Lung (tissue), 12 donors: ENCODE measurements around the gene NET1. TPM values are rescaled to one million over a fixed set of nuclear protein-coding genes. Genes with fewer than 3 reads are reported as not detected.

ENCODE experiments used
- ATAC-seq: fragments of 200-7000 bp; cut with Tn5 transposase; one replicate; pipeline ENCODE4 v1.9.1; 2020; ENCODE audit warnings: moderate number of reproducible peaks; ENCODE audit not compliant: insufficient read depth, low FRiP score
- DNase-seq, 3 donors: peaks; one replicate each; pipeline ENCODE4 v3.0.0-alpha.2; 2013 to 2017
- H3K27ac ChIP-seq, 2 donors: one replicate each; pipeline ENCODE4 v1.5.1; 2013; ENCODE audit warnings: mild to moderate bottlenecking in 2 of 2, moderate library complexity in 2 of 2, control low read depth in 1 of 2, inconsistent platforms in 1 of 2, low read depth in 1 of 2, low read length in 1 of 2
- H3K27me3 ChIP-seq, 3 donors: one replicate each; pipeline ENCODE4 v1.5.1; 2013; ENCODE audit warnings: low read length in 2 of 3; ENCODE audit not compliant: control insufficient read depth in 3 of 3, insufficient read depth in 3 of 3
- H3K36me3 ChIP-seq, 4 donors: one replicate each; pipeline ENCODE4 v1.5.1; 2013; ENCODE audit warnings: low read length in 4 of 4, mild to moderate bottlenecking in 1 of 4, moderate library complexity in 1 of 4; ENCODE audit not compliant: control insufficient read depth in 4 of 4, insufficient read depth in 4 of 4
- H3K4me1 ChIP-seq, 5 donors: one replicate each; pipeline ENCODE4 v1.5.1; 2013; ENCODE audit warnings: low read length in 5 of 5, mild to moderate bottlenecking in 2 of 5, moderate library complexity in 1 of 5; ENCODE audit not compliant: control insufficient read depth in 5 of 5, insufficient read depth in 5 of 5
- H3K4me3 ChIP-seq: one replicate; pipeline ENCODE4 v1.5.1; 2013; ENCODE audit warnings: mild to moderate bottlenecking, control low read depth, moderate library complexity
- H3K9ac ChIP-seq, 2 donors: one replicate each; pipeline ENCODE4 v1.5.1; 2013; ENCODE audit warnings: low read length in 2 of 2, control low read depth in 1 of 2; ENCODE audit not compliant: insufficient read depth in 1 of 2
- H3K9me3 ChIP-seq, 4 donors: one replicate each; pipeline ENCODE4 v1.5.1; 2013; ENCODE audit warnings: low read length in 3 of 4, mild to moderate bottlenecking in 1 of 4, moderate library complexity in 1 of 4; ENCODE audit not compliant: control insufficient read depth in 4 of 4, insufficient read depth in 3 of 4
- WGBS, 2 donors: extraction: QIAGEN DNeasy Blood & Tissue Kit; methylation state at CpG; one replicate each; pipeline ENCODE4 v1.1.7; 2013; 5-methylcytosine and 5-hydroxymethylcytosine counted together
- polyA plus RNA-seq, 2 donors: library from polyadenylated mRNA; stranded (reverse); fragments of 200-250 nt; gene quantifications; one replicate each; pipeline ENCODE4 v1.2.1, GENCODE V29; 2013
- total RNA-seq, 2 donors: library from RNA; depleted of rRNA in 1 of 2; stranded (reverse); fragments of >200 nt in 1 of 2; gene quantifications; one replicate each; pipeline ENCODE4 v1.2.1, GENCODE V29; 2014 to 2021
- TF ChIP-seq, protein P1 (sequence below): IDR thresholded peaks from 2 replicates; pipeline ENCODE4 v1.5.1; 2012; ENCODE audit warnings: mild to moderate bottlenecking; ENCODE audit errors: control extremely low read depth, extremely low read depth
- donor health status: control.
- donor health status: control.
- donor health status: Bipolar disorder and iron deficiency.
- donor health status: healthy.
- donor health status: DM: yes; HTN: yes; CAD: no.

Gene NET1
- total and polyA plus RNA-seq, 4 donors, result 17.4 to 98.7 (median 35.9) TPM

DNA sequence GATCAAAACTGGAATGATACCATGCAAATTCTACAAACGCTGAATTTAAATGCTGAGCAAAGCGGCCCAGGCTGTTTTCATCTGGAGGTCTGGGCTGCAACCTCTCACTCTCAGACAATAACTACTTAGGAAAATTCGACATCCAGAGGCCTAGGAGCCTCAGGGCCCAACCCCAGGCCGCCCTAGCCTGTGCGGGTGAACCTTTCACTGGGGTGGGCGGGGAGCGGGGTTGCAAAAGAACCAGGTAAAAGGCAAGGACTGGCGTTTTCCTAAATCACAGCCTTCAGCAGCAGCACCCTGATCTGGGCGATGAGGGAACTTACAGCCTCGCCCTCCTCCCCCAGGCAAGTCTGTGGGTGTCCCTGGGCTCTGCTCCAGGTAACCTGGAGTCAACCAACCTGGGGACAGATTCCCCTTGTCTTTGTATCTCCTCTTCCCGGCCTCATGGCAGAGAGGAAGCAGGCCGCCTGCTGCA, 53.7 kb downstream of the NET1 start:
- H3K36me3 ChIP-seq, result no peaks in the 10 kb centered on the region
- peak overlapping the region in 1 of 2 donors; percentile 63 for H3K9ac ChIP-seq
- no peaks in the 10 kb centered on the region for H3K27me3 ChIP-seq
- H3K27ac ChIP-seq, result peak overlapping the region in 1 of 2 donors; percentile 76
- TF ChIP-seq, protein P1, sequence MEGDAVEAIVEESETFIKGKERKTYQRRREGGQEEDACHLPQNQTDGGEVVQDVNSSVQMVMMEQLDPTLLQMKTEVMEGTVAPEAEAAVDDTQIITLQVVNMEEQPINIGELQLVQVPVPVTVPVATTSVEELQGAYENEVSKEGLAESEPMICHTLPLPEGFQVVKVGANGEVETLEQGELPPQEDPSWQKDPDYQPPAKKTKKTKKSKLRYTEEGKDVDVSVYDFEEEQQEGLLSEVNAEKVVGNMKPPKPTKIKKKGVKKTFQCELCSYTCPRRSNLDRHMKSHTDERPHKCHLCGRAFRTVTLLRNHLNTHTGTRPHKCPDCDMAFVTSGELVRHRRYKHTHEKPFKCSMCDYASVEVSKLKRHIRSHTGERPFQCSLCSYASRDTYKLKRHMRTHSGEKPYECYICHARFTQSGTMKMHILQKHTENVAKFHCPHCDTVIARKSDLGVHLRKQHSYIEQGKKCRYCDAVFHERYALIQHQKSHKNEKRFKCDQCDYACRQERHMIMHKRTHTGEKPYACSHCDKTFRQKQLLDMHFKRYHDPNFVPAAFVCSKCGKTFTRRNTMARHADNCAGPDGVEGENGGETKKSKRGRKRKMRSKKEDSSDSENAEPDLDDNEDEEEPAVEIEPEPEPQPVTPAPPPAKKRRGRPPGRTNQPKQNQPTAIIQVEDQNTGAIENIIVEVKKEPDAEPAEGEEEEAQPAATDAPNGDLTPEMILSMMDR, result no peak
- 74 to 87% methylated on average over 12 of the region's 12 CpGs for WGBS, 2 donors
- ATAC-seq (no peak), DNase-seq (no peak)
- H3K9me3 ChIP-seq, result peaks cover 0 to 3% (median 1%) of the 10 kb centered on the region in 4 donors
- no peak overlapping the region for H3K4me3 ChIP-seq
- peaks cover 0 to 21% (median 0%) of the 10 kb centered on the region in 5 donors for H3K4me1 ChIP-seq

DNA sequence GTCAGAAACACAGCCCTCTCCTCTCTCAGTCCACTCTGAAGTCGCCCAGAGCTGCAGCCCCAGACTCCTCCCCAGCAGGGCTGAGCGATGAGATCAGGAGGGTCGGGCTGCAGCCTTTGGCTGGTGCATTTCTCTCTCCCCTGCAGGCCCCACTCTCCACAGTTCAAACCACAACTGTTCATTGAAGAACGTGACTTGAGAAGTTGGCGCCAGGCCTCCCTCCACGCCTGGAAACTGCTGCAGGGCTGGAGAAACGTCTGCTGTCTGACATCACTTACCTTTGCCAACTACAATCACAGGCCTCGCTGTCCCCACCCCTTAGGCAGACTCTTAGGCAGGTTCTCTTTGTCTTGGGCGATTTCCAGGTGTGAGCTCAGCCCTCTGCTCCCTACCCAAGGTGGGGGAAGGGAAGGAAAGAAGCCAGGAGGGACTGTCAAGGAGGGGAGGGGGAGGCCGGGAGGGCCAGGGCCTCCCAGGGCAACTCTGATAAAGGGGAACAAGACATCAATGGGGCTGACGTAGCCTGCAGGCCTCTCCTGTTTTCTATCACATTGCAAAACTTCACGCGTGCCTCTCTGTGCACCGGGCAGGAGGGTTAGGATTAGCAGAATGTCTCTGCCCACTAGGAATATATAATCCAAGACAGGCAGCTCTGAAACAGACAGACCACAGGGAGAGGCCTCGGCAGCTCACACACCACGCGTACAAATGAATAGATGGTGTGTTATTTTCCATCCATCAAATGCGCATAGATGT, 54.3 kb downstream of the NET1 start:
- ATAC-seq (peak; percentile 70), DNase-seq (peak; percentile 85 to 92 (median 89))
- Histone ChIP-seq H3K9me3 (peaks cover 0 to 3% (median 1%) of the 10 kb centered on the region in 4 donors), H3K4me1 (peaks cover 0 to 21% (median 0%) of the 10 kb centered on the region in 5 donors), H3K4me3 (no peak overlapping the region), H3K9ac (no peak overlapping the region), H3K36me3 (no peaks in the 10 kb centered on the region), H3K27ac (peak overlapping the region in 1 of 2 donors; percentile 76), H3K27me3 (no peaks in the 10 kb centered on the region)
- WGBS, 2 donors, result 58 to 64% methylated on average over 18 of the region's 18 CpGs
- TF ChIP-seq, protein P1, result no peak

DNA sequence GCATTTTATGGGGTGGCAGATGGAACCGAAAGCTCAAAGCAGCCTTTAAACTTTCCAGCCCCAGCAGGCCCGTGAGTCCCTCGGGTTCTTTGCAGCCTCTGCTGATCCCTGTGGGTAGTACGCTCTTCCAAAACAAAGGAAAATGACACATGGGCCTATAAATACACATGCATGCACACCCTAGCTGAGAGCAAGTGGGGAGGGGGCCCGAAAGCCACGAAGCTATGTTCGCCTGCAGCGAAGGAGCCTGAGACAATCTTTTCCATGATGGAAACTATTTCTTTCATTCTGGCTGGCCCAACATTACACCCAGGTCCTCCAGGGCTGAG, 54.8 kb downstream of the NET1 start:
- H3K27ac ChIP-seq, result peak overlapping the region in 1 of 2 donors; percentile 76
- no peak for DNase-seq
- 75 to 83% methylated on average over 8 of the region's 8 CpGs for WGBS, 2 donors

More for the DNA sequence above, 54.8 kb downstream of the NET1 start:
- no peak for ATAC-seq
- H3K4me1 ChIP-seq, result peaks cover 0 to 17% (median 0%) of the 10 kb centered on the region in 5 donors
- H3K27me3 ChIP-seq, result no peaks in the 10 kb centered on the region
- no peak overlapping the region for H3K9ac ChIP-seq
- no peak overlapping the region for H3K4me3 ChIP-seq
- H3K36me3 ChIP-seq, result no peaks in the 10 kb centered on the region
- peaks cover 0 to 3% (median 1%) of the 10 kb centered on the region in 4 donors for H3K9me3 ChIP-seq
- TF ChIP-seq, protein P1, result no peak
